Heart right ventricle (tissue), 16 donors: ENCODE results near the gene PGM1. TPM values are rescaled to one million over a fixed set of nuclear protein-coding genes. Genes with fewer than 3 reads are reported as not detected.

Source experiments
- ATAC-seq, 8 donors: fragments of 200-7000 bp; cut with Tn5 transposase; one replicate each; pipeline ENCODE4 v1.9.1; 2020; ENCODE audit warnings: mild to moderate bottlenecking in 8 of 8, moderate library complexity in 8 of 8, moderate number of reproducible peaks in 1 of 8
- DNase-seq, 2 donors: peaks; one replicate each; pipeline ENCODE4 v3.0.0-alpha.2; 2020
- H3K27ac ChIP-seq, 10 donors: fragments of 200-600 bp; sonication (generic) in 2 of 10; one replicate each; pipeline versions ENCODE4 v1.5.0 to v1.8.0; 2020 to 2022; ENCODE audit warnings: mild to moderate bottlenecking in 3 of 10
- H3K27me3 ChIP-seq, 7 donors: fragments of 200-600 bp; one replicate each; pipeline ENCODE4 v1.8.0; 2021 to 2022; ENCODE audit warnings: mild to moderate bottlenecking in 2 of 7
- H3K36me3 ChIP-seq, 9 donors: fragments of 200-600 bp; sonication (generic) in 1 of 9; one replicate each; pipeline versions ENCODE4 v1.5.0 to v1.8.0; 2020 to 2022; ENCODE audit warnings: mild to moderate bottlenecking in 2 of 9
- H3K4me1 ChIP-seq, 9 donors: fragments of 200-600 bp; sonication (generic) in 1 of 9; one replicate each; pipeline versions ENCODE4 v1.5.0 to v1.8.0; 2020 to 2022; ENCODE audit warnings: mild to moderate bottlenecking in 4 of 9
- H3K4me3 ChIP-seq, 10 donors: fragments of 200-600 bp; sonication (generic) in 2 of 10; one replicate each; pipeline versions ENCODE4 v1.5.0 to v1.8.0; 2020 to 2022; ENCODE audit warnings: mild to moderate bottlenecking in 7 of 10, moderate library complexity in 2 of 10
- H3K9me3 ChIP-seq, 11 donors: fragments of 200-600 bp in 10 of 11; sonication (generic) in 2 of 11; one replicate each; pipeline versions ENCODE4 v1.5.0 to v1.8.0; 2013 to 2022; ENCODE audit warnings: mild to moderate bottlenecking in 2 of 11, control low read depth in 1 of 11, moderate library complexity in 1 of 11
- CTCF ChIP-seq, 9 donors: fragments of 200-600 bp; sonication (generic) in 2 of 9; IDR thresholded peaks; one replicate each; pipeline versions ENCODE4 v1.5.0 to v1.8.0; 2021 to 2022; ENCODE audit warnings: antibody characterized with exemption in 9 of 9, mild to moderate bottlenecking in 5 of 9, moderate library complexity in 1 of 9
- WGBS, 2 donors: extraction: QIAGEN DNeasy Blood & Tissue Kit; methylation state at CpG; one replicate each; pipeline ENCODE4 v1.1.7; 2013; ENCODE audit warnings: inconsistent platforms in 1 of 2; 5-methylcytosine and 5-hydroxymethylcytosine counted together
- intact Hi-C, 10 donors: fragments of 100-400 bp; cut with DNase I; formaldehyde crosslinking; loops; one replicate each; pipeline versions ENCODE4 v1.11.1 to v1.14.2; 2022
- polyA plus RNA-seq, 2 donors: library from polyadenylated mRNA; stranded (reverse); fragments of 200-250 nt; gene quantifications; one replicate each; pipeline ENCODE4 v1.2.3, GENCODE V29; 2013
- total RNA-seq, 10 donors: library from RNA; stranded (reverse); fragmentation: NEBNext Ultra II Directional in 3 of 10; extraction: Animal tissue kit (Norgen Biotek cat#: 25700) in 3 of 10; gene quantifications; one replicate each; pipeline versions ENCODE4 v1.2.1 to v1.2.4, GENCODE V29; 2021 to 2023
- donor health status: Arrhythmogenic right ventricular cardiomyopathy.
- donor health status: ischemic (EF 13 %, LVEDD 7.1; RV severe dilation, severe dysfunction).
- donor health status: healthy with polysubstance abuse.
- donor health status: DM: no; HTN: yes; CAD: no.
- donor health status: DM: no; HTN: no; CAD: no.
- donor health status: ischemic (EF 25% LVEDD 6.9; RV normal size, moderate dysfunction).
- donor health status: ischemic (EF 25% LVEDD 5.7; RV mildly dilated, moderate dysfunction).
- donor health status: healthy.
- donor health status: DM: yes; HTN: yes; CAD: no.
- donor health status: Ischemic cardiomyopathy.
- donor health status: ischemic (EF 35%, LVEDD 5.7; RV mildly dilated, moderate dysfunction).
- donor health status: nonischemic (EF 11% LVEDD 7.7; RV severe dilation, severe dysfunction).
- donor health status: DM: yes; HTN: yes; CAD: no.
- donor health status: PGD.
- donor health status: ischemic (EF 29% LVEDD 5.4; RV normal size, mild dysfunction).
- donor health status: nonischemic (EF 23%, LVEDD 6.1; RV moderate dilation, normal function).

The PGM1 gene
- total and polyA plus RNA-seq, 12 donors = 20.4 to 363 (median 251) TPM

- Histone ChIP-seq H3K36me3 (no peaks in the 10 kb centered on the region), H3K27me3 (no peaks in the 10 kb centered on the region), H3K9me3 (peaks cover 0 to 13% (median 0%) of the 10 kb centered on the region in 11 donors), H3K4me3 (no peak overlapping the region), H3K27ac (no peak overlapping the region), H3K4me1 (peaks cover 0 to 3% (median 0%) of the 10 kb centered on the region in 9 donors)
- TF ChIP-seq CTCF (IDR thresholded peaks at IDR 0.05) = no peak
- ATAC-seq (no peak), DNase-seq (no peak)
- intact Hi-C loops = no loop called here
- WGBS, 2 donors = 84 to 93% methylated on average over 15 of the region's 15 CpGs
Observed at GRCh38 chr1:63669151-63669961, 76.1 kb downstream of the PGM1 start.

- H3K9me3 ChIP-seq = peaks cover 0 to 7% (median 0%) of the 10 kb centered on the region in 11 donors
- TF ChIP-seq CTCF (IDR thresholded peaks at IDR 0.05) = no peak
- WGBS, 2 donors = 75 to 87% methylated on average over 5 of the region's 5 CpGs
- H3K36me3 ChIP-seq = no peaks in the 10 kb centered on the region
- no peak for ATAC-seq
- H3K4me3 ChIP-seq = no peak overlapping the region
- DNase-seq = no peak
- H3K27me3 ChIP-seq = no peaks in the 10 kb centered on the region
- peaks cover 0 to 11% (median 2%) of the 10 kb centered on the region in 9 donors for H3K4me1 ChIP-seq
- no peak overlapping the region for H3K27ac ChIP-seq
- intact Hi-C loops = loop anchor here in 5 of 10 donors (5.0 to 10.0 kb wide), 3 partner anchors 572 to 577 kb away; no protein-coding TSS in a partner anchor
Observed at GRCh38 chr1:63670164-63670563, 77.0 kb downstream of the PGM1 start.

GRCh38 chr1:63671514-63671913, 78.3 kb downstream of the PGM1 start:
- H3K4me3 ChIP-seq = no peak overlapping the region
- H3K9me3 ChIP-seq = no peaks in the 10 kb centered on the region
- ATAC-seq (no peak), DNase-seq (no peak)
- no peaks in the 10 kb centered on the region for H3K27me3 ChIP-seq
- WGBS, 2 donors = 94 to 97% methylated on average over 1 of the region's 1 CpG
- H3K36me3 ChIP-seq = no peaks in the 10 kb centered on the region
- peaks cover 0 to 15% (median 3%) of the 10 kb centered on the region in 9 donors for H3K4me1 ChIP-seq
- intact Hi-C loops = loop anchor here in 5 of 10 donors (5.0 to 10.0 kb wide), 3 partner anchors 571 to 576 kb away; no protein-coding TSS in a partner anchor
- no peak for TF ChIP-seq CTCF (IDR thresholded peaks at IDR 0.05)
- H3K27ac ChIP-seq = no peak overlapping the region

- TF ChIP-seq CTCF (IDR thresholded peaks at IDR 0.05) = peak; percentile 32 to 79 (median 62)
- peak overlapping the region in 3 of 10 donors; percentile 3 to 48 (median 44) for H3K27ac ChIP-seq
Observed at GRCh38 chr1:63674238-63674864, 81.1 kb downstream of the PGM1 start.

More at GRCh38 chr1:63674238-63674864, 81.1 kb downstream of the PGM1 start:
- Histone ChIP-seq H3K4me1 (peaks cover 0 to 15% (median 3%) of the 10 kb centered on the region in 9 donors), H3K27me3 (no peaks in the 10 kb centered on the region), H3K36me3 (no peaks in the 10 kb centered on the region), H3K9me3 (no peaks in the 10 kb centered on the region), H3K4me3 (no peak overlapping the region)
- WGBS, 2 donors = 46 to 54% methylated on average over 9 of the region's 9 CpGs
- intact Hi-C loops = loop anchor here in 7 of 10 donors (2.0 to 10.0 kb wide), 5 partner anchors 566 to 573 kb away; no protein-coding TSS in a partner anchor
- peak; percentile 54 to 76 for DNase-seq
- ATAC-seq = peak; percentile 86 to 93 (median 90)
